ENCODE data around the gene RPL3. TPM values are rescaled to one million over a fixed set of nuclear protein-coding genes. Genes with fewer than 3 reads are reported as not detected.

The RPL3 gene
- polyA plus RNA-seq, 1 donor from 2014 or later: 1,527 TPM

DNA sequence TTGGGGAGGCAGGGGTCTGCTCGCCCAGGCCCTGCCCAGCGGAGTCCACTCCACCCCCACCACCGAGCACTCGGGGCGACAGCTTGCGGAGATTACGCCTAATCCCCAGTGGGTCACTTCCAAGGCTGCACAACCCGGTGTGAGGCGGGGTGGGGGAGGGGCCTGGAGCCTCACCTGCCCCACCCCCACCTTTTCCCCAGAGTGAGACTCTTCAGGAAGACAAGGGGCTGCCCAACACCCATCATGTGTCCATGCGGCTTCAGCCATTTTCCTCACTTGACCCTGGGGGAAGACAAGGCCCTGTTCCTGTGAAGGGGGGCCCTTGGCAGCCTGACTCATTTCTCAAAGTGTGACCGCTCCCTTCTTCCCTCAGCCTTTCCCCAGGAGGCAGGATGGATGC lies 42.8 kb upstream of the RPL3 start:
- Histone ChIP-seq H4K20me1 (ENCODE audit: insufficient read depth) (no peaks in the 10 kb centered on the region), H3K9me2 (ENCODE audit: insufficient read depth, low read length) (no peaks in the 10 kb centered on the region), H3F3A (ENCODE audit: insufficient read depth, low read length, poor library complexity, severe bottlenecking) (no peaks in the 10 kb centered on the region), H3K9ac (ENCODE audit: low read length) (no peak overlapping the region), H3K36me3 (ENCODE audit: insufficient read depth, low read length) (no peaks in the 10 kb centered on the region), H2AFZ (ENCODE audit: low read depth, low read length) (no peak overlapping the region), H3K27ac (ENCODE audit: low read length) (no peak overlapping the region), H3K9me3 (ENCODE audit: low read length) (no peaks in the 10 kb centered on the region), H3K4me3 (ENCODE audit: low read length) (no peak overlapping the region), H3K27me3 (ENCODE audit: insufficient read depth, low read depth, low read length) (no peaks in the 10 kb centered on the region), H3K79me2 (replicated peaks; ENCODE audit: insufficient read depth, low read length) (no peaks in the 10 kb centered on the region), H3K4me2 (ENCODE audit: low read length) (no peak overlapping the region)
- TF ChIP-seq EP300 (conservative IDR thresholded peaks at IDR 0.05; ENCODE audit: poor library complexity, severe bottlenecking): no peak
- no peak for TF ChIP-seq POLR2AphosphoS5 (IDR thresholded peaks at IDR 0.05)
- TF ChIP-seq REST (IDR thresholded peaks at IDR 0.05; ENCODE audit: borderline replicate concordance): no peak
- no peak for TF ChIP-seq EZH2 (IDR thresholded peaks at IDR 0.05; ENCODE audit: borderline replicate concordance, insufficient read depth, low read length, poor library complexity, severe bottlenecking)

DNA sequence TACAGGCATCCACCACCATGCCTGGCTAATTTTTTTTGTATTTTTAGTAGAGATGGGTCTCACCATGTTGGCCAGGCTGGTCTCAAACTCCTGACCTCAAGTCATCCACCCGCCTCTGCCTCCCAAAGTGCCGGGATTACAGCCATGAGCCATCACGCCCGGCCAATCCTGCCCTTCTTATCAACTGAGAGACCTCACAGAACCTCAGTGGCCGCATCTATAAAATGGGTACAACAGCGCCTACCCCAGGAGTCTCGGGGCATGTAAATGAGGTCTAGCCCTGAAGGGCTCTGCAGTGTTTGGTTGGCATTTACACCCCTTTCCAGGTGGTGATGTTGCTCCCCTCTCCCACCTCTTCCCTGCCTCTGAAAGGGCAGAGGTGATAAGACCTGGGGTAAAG lies 42.1 kb upstream of the RPL3 start:
- Histone ChIP-seq H3K4me2 (ENCODE audit: low read length) (no peak overlapping the region), H3K9ac (ENCODE audit: low read length) (no peak overlapping the region), H3K9me2 (ENCODE audit: insufficient read depth, low read length) (no peaks in the 10 kb centered on the region), H4K20me1 (ENCODE audit: insufficient read depth) (no peaks in the 10 kb centered on the region), H3K27ac (ENCODE audit: low read length) (no peak overlapping the region), H2AFZ (ENCODE audit: low read depth, low read length) (no peak overlapping the region), H3F3A (ENCODE audit: insufficient read depth, low read length, poor library complexity, severe bottlenecking) (no peaks in the 10 kb centered on the region), H3K27me3 (ENCODE audit: insufficient read depth, low read depth, low read length) (no peaks in the 10 kb centered on the region), H3K36me3 (ENCODE audit: insufficient read depth, low read length) (no peaks in the 10 kb centered on the region), H3K4me3 (ENCODE audit: low read length) (no peak overlapping the region), H3K9me3 (ENCODE audit: low read length) (no peaks in the 10 kb centered on the region), H3K79me2 (replicated peaks; ENCODE audit: insufficient read depth, low read length) (no peaks in the 10 kb centered on the region)
- TF ChIP-seq SMC3 (conservative IDR thresholded peaks at IDR 0.05; ENCODE audit: poor library complexity): no peak
- TF ChIP-seq TAF1 (IDR thresholded peaks at IDR 0.05; ENCODE audit: low read depth): no peak
- no peak for TF ChIP-seq MXI1 (conservative IDR thresholded peaks at IDR 0.05; ENCODE audit: poor library complexity, severe bottlenecking)
- no peak for TF ChIP-seq RAD21 (conservative IDR thresholded peaks at IDR 0.05)
- no peak for TF ChIP-seq REST (IDR thresholded peaks at IDR 0.05; ENCODE audit: borderline replicate concordance)
- TF ChIP-seq POLR2AphosphoS5 (IDR thresholded peaks at IDR 0.05): no peak
